IMR-90 (cell line): Measurements from ENCODE around the gene FAM120A. TPM values are rescaled to one million over a fixed set of nuclear protein-coding genes. Genes with fewer than 3 reads are reported as not detected.

ENCODE experiments used
- ATAC-seq: fragments of 200-7000 bp; cut with Tn5 transposase; 2 replicates; pipeline ENCODE4 v1.9.1; 2020; ENCODE audit warnings: low read depth, mild to moderate bottlenecking, moderate library complexity
- BruUV-seq: library from RNA; stranded (reverse); fragments of 400-500 nt; replicated peaks from 2 replicates; lab custom pipeline; 2021; lab: Mats Ljungman, UMichigan
- CTCF ChIA-PET: fragments of 300-600 bp; formaldehyde crosslinking; extraction: SDS; loops from one replicate; lab custom pipeline; 2021; ENCODE audit warnings: antibody characterized with exemption; lab: Yijun Ruan, JAX
- POLR2A ChIA-PET: fragments of 300-600 bp; sonication (Branson Sonifier 250); formaldehyde crosslinking; loops from one replicate; lab custom pipeline; 2022; ENCODE audit warnings: antibody characterized with exemption; ENCODE audit not compliant: unreplicated experiment; lab: Charles Lee
- DNase-seq: peaks from one replicate; pipeline ENCODE4 v3.0.0; 2013
- H2AFZ ChIP-seq: replicated peaks from 2 replicates; pipeline ENCODE3; 2013; ENCODE audit warnings: low read length, mild to moderate bottlenecking; ENCODE audit not compliant: poor library complexity
- H2AK5ac ChIP-seq: 2 replicates; pipeline ENCODE4 v1.6.1; 2013; ENCODE audit warnings: low read depth, low read length, inconsistent platforms
- H2AK9ac ChIP-seq: replicated peaks from 2 replicates; pipeline ENCODE3; 2013; ENCODE audit warnings: mild to moderate bottlenecking, low read depth, low read length, moderate library complexity; ENCODE audit not compliant: poor library complexity
- H2BK120ac ChIP-seq: 2 replicates; pipeline ENCODE4 v1.6.1; 2013; ENCODE audit warnings: low read depth, low read length, inconsistent platforms
- H2BK15ac ChIP-seq: 3 replicates; pipeline ENCODE4 v1.6.1; 2013; ENCODE audit warnings: low read depth, low read length, inconsistent platforms
- H2BK20ac ChIP-seq: 2 replicates; pipeline ENCODE4 v1.6.1; 2013; ENCODE audit warnings: low read depth, mild to moderate bottlenecking, inconsistent platforms, low read length, moderate library complexity
- H2BK5ac ChIP-seq: 2 replicates; pipeline ENCODE4 v1.6.1; 2013; ENCODE audit warnings: mild to moderate bottlenecking, low read depth, low read length, inconsistent platforms; ENCODE audit not compliant: poor library complexity, severe bottlenecking
- H3K14ac ChIP-seq: replicated peaks from 2 replicates; pipeline ENCODE4 v1.6.1; 2013; ENCODE audit warnings: low read depth, low read length, inconsistent platforms
- H3K18ac ChIP-seq: 2 replicates; pipeline ENCODE4 v1.6.1; 2013; ENCODE audit warnings: low read depth, low read length, control low read depth
- H3K23ac ChIP-seq: 2 replicates; pipeline ENCODE4 v1.6.1; 2013; ENCODE audit warnings: low read depth, low read length, inconsistent platforms
- H3K27ac ChIP-seq: 2 replicates; pipeline ENCODE4 v1.5.1; 2013; ENCODE audit warnings: mild to moderate bottlenecking, control low read depth, low read length; ENCODE audit not compliant: insufficient read depth
- H3K27me3 ChIP-seq: 2 replicates; pipeline ENCODE4 v1.6.1; 2013; ENCODE audit warnings: low read length; ENCODE audit not compliant: control insufficient read depth, insufficient read depth
- H3K36me3 ChIP-seq: 2 replicates; pipeline ENCODE4 v1.6.1; 2013; ENCODE audit warnings: low read length, mixed read lengths; ENCODE audit not compliant: control insufficient read depth, insufficient read depth
- H3K4ac ChIP-seq: 2 replicates; pipeline ENCODE4 v1.6.1; 2013; ENCODE audit warnings: low read depth, low read length, inconsistent platforms
- H3K4me1 ChIP-seq: 2 replicates; pipeline ENCODE4 v1.6.1; 2013; ENCODE audit warnings: low read length, mixed read lengths; ENCODE audit not compliant: control insufficient read depth, insufficient read depth
- H3K4me2 ChIP-seq: 2 replicates; pipeline ENCODE4 v1.6.1; 2013; ENCODE audit warnings: low read depth, mild to moderate bottlenecking, control low read depth, low read length, moderate library complexity
- H3K4me3 ChIP-seq: 2 replicates; pipeline ENCODE4 v1.5.1; 2013; ENCODE audit warnings: low read depth, mild to moderate bottlenecking, control low read depth, low read length, moderate library complexity; ENCODE audit not compliant: insufficient read depth
- H3K56ac ChIP-seq: 2 replicates; pipeline ENCODE4 v1.6.1; 2013; ENCODE audit warnings: low read length, inconsistent platforms; ENCODE audit not compliant: insufficient read depth; ENCODE audit errors: extremely low read depth
- H3K79me1 ChIP-seq, 2 experiments: 2 replicates each; pipeline ENCODE4 v1.6.1; 2013; ENCODE audit warnings: low read length in 2 of 2, inconsistent platforms in 1 of 2, low read depth in 1 of 2
- H3K9ac ChIP-seq: 2 replicates; pipeline ENCODE4 v1.6.1; 2013; ENCODE audit warnings: low read depth, low read length, control low read depth
- H3K9me1 ChIP-seq: 2 replicates; pipeline ENCODE4 v1.6.1; 2013; ENCODE audit warnings: low read length, inconsistent platforms; ENCODE audit not compliant: insufficient read depth
- H3K9me3 ChIP-seq: 2 replicates; pipeline ENCODE4 v1.6.1; 2013; ENCODE audit warnings: low read length; ENCODE audit not compliant: control insufficient read depth, insufficient read depth
- H4K20me1 ChIP-seq: 2 replicates; pipeline ENCODE4 v1.6.1; 2013; ENCODE audit warnings: low read length, inconsistent platforms; ENCODE audit not compliant: insufficient read depth
- H4K5ac ChIP-seq: 2 replicates; pipeline ENCODE4 v1.6.1; 2013; ENCODE audit warnings: mild to moderate bottlenecking, low read depth, low read length, control low read depth
- H4K8ac ChIP-seq, 2 experiments: 2 replicates each; pipeline ENCODE4 v1.6.1; 2013; ENCODE audit warnings: low read depth in 2 of 2, low read length in 2 of 2, control low read depth in 1 of 2, inconsistent platforms in 1 of 2
- H4K91ac ChIP-seq: 2 replicates; pipeline ENCODE4 v1.6.1; 2013; ENCODE audit warnings: low read depth, low read length, inconsistent platforms; ENCODE audit not compliant: insufficient read depth
- BHLHE40 ChIP-seq: fragments of 150-350 bp; IDR thresholded peaks from 2 replicates; pipeline ENCODE4 v1.6.1; 2016; ENCODE audit warnings: mild to moderate bottlenecking, low read depth, low read length
- CEBPB ChIP-seq: IDR thresholded peaks from 2 replicates; pipeline ENCODE4 v1.6.1; 2012; ENCODE audit warnings: low read depth, low read length, improper control_type of control experiment
- CHD1 ChIP-seq: IDR thresholded peaks from 2 replicates; pipeline ENCODE4 v1.6.1; 2012; ENCODE audit warnings: low read depth, low read length, improper control_type of control experiment
- FOS ChIP-seq: fragments of 150-350 bp; IDR thresholded peaks from 2 replicates; pipeline ENCODE4 v1.6.1; 2016; ENCODE audit warnings: low read depth, low read length
- MAFK ChIP-seq: IDR thresholded peaks from 2 replicates; pipeline ENCODE4 v1.6.1; 2012; ENCODE audit warnings: low read depth, low read length, improper control_type of control experiment
- MAZ ChIP-seq: IDR thresholded peaks from 2 replicates; pipeline ENCODE4 v1.6.1; 2012; ENCODE audit warnings: low read depth, mild to moderate bottlenecking, low read length, improper control_type of control experiment, moderate library complexity, borderline replicate concordance
- MXI1 ChIP-seq: IDR thresholded peaks from 2 replicates; pipeline ENCODE4 v1.6.1; 2012; ENCODE audit warnings: low read depth, mild to moderate bottlenecking, low read length, moderate library complexity, borderline replicate concordance
- NFE2L2 ChIP-seq: fragments of 150-350 bp; IDR thresholded peaks from 2 replicates; pipeline ENCODE4 v1.6.1; 2016; ENCODE audit warnings: low read depth, mild to moderate bottlenecking, low read length
- POLR2A ChIP-seq: IDR thresholded peaks from 2 replicates; pipeline ENCODE4 v1.6.1; 2012; ENCODE audit warnings: mild to moderate bottlenecking, low read depth, low read length
- RAD21 ChIP-seq: IDR thresholded peaks from 2 replicates; pipeline ENCODE4 v1.6.1; 2012; ENCODE audit warnings: low read length, improper control_type of control experiment
- RCOR1 ChIP-seq: IDR thresholded peaks from 2 replicates; pipeline ENCODE4 v1.6.1; 2012; ENCODE audit warnings: mild to moderate bottlenecking, low read length, improper control_type of control experiment; ENCODE audit not compliant: insufficient replicate concordance
- RFX5 ChIP-seq: IDR thresholded peaks from 2 replicates; pipeline ENCODE4 v1.8.0; 2012; ENCODE audit warnings: low read depth, mild to moderate bottlenecking, low read length, moderate library complexity
- SMC3 ChIP-seq: fragments of 150-350 bp; IDR thresholded peaks from 2 replicates; pipeline ENCODE4 v1.6.1; 2016; ENCODE audit warnings: low read depth, mild to moderate bottlenecking, antibody characterized with exemption, low read length, moderate library complexity
- WGBS, 2 experiments: methylation state at CpG; one replicate each; pipeline versions ENCODE4 v1.1.5 to v1.1.7; 2013; ENCODE audit warnings: missing lambda C conversion rate in 2 of 2; ENCODE audit not compliant: insufficient read length in 1 of 2; ENCODE audit errors: extremely low coverage in 2 of 2; 5-methylcytosine and 5-hydroxymethylcytosine counted together
- dilution Hi-C: fragments of 300-500 bp; cut with HindIII; formaldehyde crosslinking; loops from one replicate; pipeline ENCODE4 v1.14.3; 2018; ENCODE audit warnings: low sequenced_read_pairs; ENCODE audit not compliant: unreplicated experiment
- in situ Hi-C: fragments of 300-500 bp; cut with MboI; formaldehyde crosslinking; loops from 3 replicates; pipeline ENCODE4 v1.14.3; 2019; ENCODE audit warnings: low sequenced_read_pairs, inconsistent platforms, mixed read lengths
- intact Hi-C: fragments of 100-400 bp; cut with micrococcal nuclease; formaldehyde crosslinking; loops from 2 replicates; pipeline ENCODE4 v1.10.0; 2022
- polyA plus RNA-seq, 3 experiments: library from polyadenylated mRNA; depleted of rRNA; stranded (reverse); fragments of >200 nt; gene quantifications; 2 replicates each; pipeline ENCODE4 v1.2.3, GENCODE V29; 2012; ENCODE audit warnings: low replicate concordance in 1 of 3
- total RNA-seq: library from RNA; depleted of rRNA; stranded (reverse); fragments of >200 nt; gene quantifications from 2 replicates; pipeline ENCODE4 v1.2.3, GENCODE V29; 2012
- TF ChIP-seq, protein P1 (sequence below): fragments of 150-350 bp; IDR thresholded peaks from 2 replicates; pipeline ENCODE4 v1.6.1; 2017; ENCODE audit warnings: mild to moderate bottlenecking, antibody characterized with exemption, low read length, low read depth
- TF ChIP-seq, protein P2 (sequence below): conservative IDR thresholded peaks from 2 replicates; pipeline ENCODE4 v1.5.1; 2012; ENCODE audit warnings: mild to moderate bottlenecking, low read depth, low read length, improper control_type of control experiment
- TF ChIP-seq, protein P3 (sequence below): fragments of 150-350 bp; IDR thresholded peaks from 2 replicates; pipeline ENCODE4 v1.6.1; 2016; ENCODE audit warnings: low read depth, mild to moderate bottlenecking, low read length, moderate library complexity, borderline replicate concordance

The FAM120A gene
- total and polyA plus RNA-seq, 2 of the 4 experiments (the other 2 are of a cell fraction): 61.6 to 75.1 TPM

DNA sequence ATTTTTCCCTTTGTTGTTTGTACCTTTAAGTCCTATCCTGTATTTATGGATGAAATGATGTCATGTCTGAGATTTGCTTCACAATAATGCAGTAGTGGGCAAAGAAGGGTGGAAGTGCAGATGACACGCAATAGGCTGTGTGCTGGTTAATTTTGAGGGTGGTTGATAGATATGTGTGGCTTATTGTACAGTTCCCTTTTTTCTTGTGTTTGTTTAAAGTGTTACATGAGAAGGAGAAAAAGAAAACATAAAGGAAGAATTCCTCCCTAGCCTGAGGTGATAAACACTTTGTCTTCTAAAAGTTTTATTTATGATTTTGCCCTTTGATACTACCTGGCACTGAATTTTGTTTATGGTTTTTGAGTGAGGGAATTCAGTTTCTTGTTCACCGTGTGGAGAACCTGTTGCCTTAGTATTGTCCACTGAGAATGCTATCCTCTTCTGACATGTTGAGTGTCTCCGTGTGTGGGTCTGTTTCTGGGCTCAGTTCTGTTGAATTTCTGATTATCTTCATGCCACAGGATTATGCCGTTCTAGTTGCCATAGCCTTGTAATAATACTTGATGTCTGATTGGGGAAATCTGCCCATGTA, 54.2 kb downstream of the FAM120A start:
- ATAC-seq: no peak
- no peak overlapping the region for H2AK9ac ChIP-seq
- no peak overlapping the region for H4K91ac ChIP-seq
- no peak overlapping the region for H2AK5ac ChIP-seq
- peaks cover 46% of the 10 kb centered on the region for H4K20me1 ChIP-seq
- in situ Hi-C loops: no loop called here
- POLR2A ChIA-PET: interaction anchor here (0.6 kb wide), 1 partner anchor 17 kb away, joined by 9 read pairs; no protein-coding TSS in a partner anchor
- WGBS, 2 experiments: 100% methylated on average over 1 of the region's 4 CpGs; no CpG with 5 or more reads in 1 of the 2 experiments
- H3K18ac ChIP-seq: no peak overlapping the region
- no peak overlapping the region; the same call in 1 of the 2 replicates for H3K4me2 ChIP-seq
- no peak overlapping the region for H2BK20ac ChIP-seq
- no peak overlapping the region for H4K8ac ChIP-seq
- H3K56ac ChIP-seq: no peak overlapping the region
- H3K4ac ChIP-seq: no peak overlapping the region
- H4K5ac ChIP-seq: no peak overlapping the region
- no peak overlapping the region for H3K27ac ChIP-seq
- H2AFZ ChIP-seq: no peak overlapping the region
- no peak overlapping the region for H3K9ac ChIP-seq
- TF ChIP-seq MAFK: no peak
- TF ChIP-seq, protein P1, sequence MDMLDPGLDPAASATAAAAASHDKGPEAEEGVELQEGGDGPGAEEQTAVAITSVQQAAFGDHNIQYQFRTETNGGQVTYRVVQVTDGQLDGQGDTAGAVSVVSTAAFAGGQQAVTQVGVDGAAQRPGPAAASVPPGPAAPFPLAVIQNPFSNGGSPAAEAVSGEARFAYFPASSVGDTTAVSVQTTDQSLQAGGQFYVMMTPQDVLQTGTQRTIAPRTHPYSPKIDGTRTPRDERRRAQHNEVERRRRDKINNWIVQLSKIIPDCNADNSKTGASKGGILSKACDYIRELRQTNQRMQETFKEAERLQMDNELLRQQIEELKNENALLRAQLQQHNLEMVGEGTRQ: no peak
- no peak for TF ChIP-seq FOS
- no peak for TF ChIP-seq SMC3
- TF ChIP-seq BHLHE40: no peak
- TF ChIP-seq RCOR1: no peak
- TF ChIP-seq RAD21: no peak
- TF ChIP-seq, protein P2, sequence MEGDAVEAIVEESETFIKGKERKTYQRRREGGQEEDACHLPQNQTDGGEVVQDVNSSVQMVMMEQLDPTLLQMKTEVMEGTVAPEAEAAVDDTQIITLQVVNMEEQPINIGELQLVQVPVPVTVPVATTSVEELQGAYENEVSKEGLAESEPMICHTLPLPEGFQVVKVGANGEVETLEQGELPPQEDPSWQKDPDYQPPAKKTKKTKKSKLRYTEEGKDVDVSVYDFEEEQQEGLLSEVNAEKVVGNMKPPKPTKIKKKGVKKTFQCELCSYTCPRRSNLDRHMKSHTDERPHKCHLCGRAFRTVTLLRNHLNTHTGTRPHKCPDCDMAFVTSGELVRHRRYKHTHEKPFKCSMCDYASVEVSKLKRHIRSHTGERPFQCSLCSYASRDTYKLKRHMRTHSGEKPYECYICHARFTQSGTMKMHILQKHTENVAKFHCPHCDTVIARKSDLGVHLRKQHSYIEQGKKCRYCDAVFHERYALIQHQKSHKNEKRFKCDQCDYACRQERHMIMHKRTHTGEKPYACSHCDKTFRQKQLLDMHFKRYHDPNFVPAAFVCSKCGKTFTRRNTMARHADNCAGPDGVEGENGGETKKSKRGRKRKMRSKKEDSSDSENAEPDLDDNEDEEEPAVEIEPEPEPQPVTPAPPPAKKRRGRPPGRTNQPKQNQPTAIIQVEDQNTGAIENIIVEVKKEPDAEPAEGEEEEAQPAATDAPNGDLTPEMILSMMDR: no peak
- no peak for TF ChIP-seq MAZ
- no peak for TF ChIP-seq POLR2A
- TF ChIP-seq CEBPB: no peak
- no peak for TF ChIP-seq MXI1
- TF ChIP-seq RFX5: no peak
- no peak for TF ChIP-seq CHD1
- TF ChIP-seq, protein P3, sequence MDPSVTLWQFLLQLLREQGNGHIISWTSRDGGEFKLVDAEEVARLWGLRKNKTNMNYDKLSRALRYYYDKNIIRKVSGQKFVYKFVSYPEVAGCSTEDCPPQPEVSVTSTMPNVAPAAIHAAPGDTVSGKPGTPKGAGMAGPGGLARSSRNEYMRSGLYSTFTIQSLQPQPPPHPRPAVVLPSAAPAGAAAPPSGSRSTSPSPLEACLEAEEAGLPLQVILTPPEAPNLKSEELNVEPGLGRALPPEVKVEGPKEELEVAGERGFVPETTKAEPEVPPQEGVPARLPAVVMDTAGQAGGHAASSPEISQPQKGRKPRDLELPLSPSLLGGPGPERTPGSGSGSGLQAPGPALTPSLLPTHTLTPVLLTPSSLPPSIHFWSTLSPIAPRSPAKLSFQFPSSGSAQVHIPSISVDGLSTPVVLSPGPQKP: no peak
- TF ChIP-seq NFE2L2: no peak
- H3K27me3 ChIP-seq: no peaks in the 10 kb centered on the region
- intact Hi-C loops: no loop called here
- peaks cover 49 to 78% of the 10 kb centered on the region in 2 experiments for H3K79me1 ChIP-seq
- BruUV-seq: no TSS peak
- no peak overlapping the region for H3K14ac ChIP-seq
- H2BK120ac ChIP-seq: no peak overlapping the region
- no peak overlapping the region for H2BK5ac ChIP-seq
- H3K36me3 ChIP-seq: peaks cover 5% of the 10 kb centered on the region
- H2BK15ac ChIP-seq: no peak overlapping the region
- H3K4me1 ChIP-seq: peaks cover 18% of the 10 kb centered on the region
- H3K4me3 ChIP-seq: no peak overlapping the region
- no peaks in the 10 kb centered on the region for H3K9me3 ChIP-seq
- no peak for DNase-seq
- peak overlapping the region; percentile 31; the same call in 1 of the 2 replicates for H3K23ac ChIP-seq
- dilution Hi-C loops: no loop called here
- CTCF ChIA-PET: no interaction called here
- H3K9me1 ChIP-seq: peaks cover 9% of the 10 kb centered on the region; the same call in 1 of the 2 replicates
